HG03066 (cell line): ENCODE results near the gene NTS.

Experiments
- ATAC-seq: cut with Tn5 transposase; IDR thresholded peaks from one replicate; pipeline ENCODE4 v1.9.1; 2021; ENCODE audit warnings: low read depth; ENCODE audit not compliant: unreplicated experiment

NTS gene

GRCh38 chr12:85920324-85920947, 46.3 kb downstream of the NTS start:
- ATAC-seq, result peak; percentile 63

GRCh38 chr12:85923767-85924331, 49.8 kb downstream of the NTS start:
- ATAC-seq, result no peak

- ATAC-seq, result no peak
Observed at GRCh38 chr12:85927166-85927565, 53.1 kb downstream of the NTS start.
